Measurements from ENCODE around the gene TOX4. TPM values are rescaled to one million over a fixed set of nuclear protein-coding genes. Genes with fewer than 3 reads are reported as not detected.
A peak's percentile ranks its signal among the peaks of the same experiment; 100 is the strongest.

The TOX4 gene
- total and polyA plus RNA-seq, 4 donors: 16.4 to 82.9 (median 42.1) TPM

GRCh38 chr14:21524575-21525490, 47.8 kb downstream of the TOX4 start:
- H3K4me3 ChIP-seq: no peak overlapping the region
- H3K4me1 ChIP-seq (ENCODE audit: control insufficient read depth in 5 of 5, insufficient read depth in 5 of 5, low read length in 5 of 5): peaks cover 0 to 12% (median 4%) of the 10 kb centered on the region in 5 donors
- H3K27ac ChIP-seq (ENCODE audit: low read depth in 1 of 2, low read length in 1 of 2): no peak overlapping the region
- DNase-seq (no peak), ATAC-seq (ENCODE audit: insufficient read depth, low FRiP score) (no peak)
- H3K27me3 ChIP-seq (ENCODE audit: control insufficient read depth in 3 of 3, insufficient read depth in 3 of 3, low read length in 2 of 3): peaks cover 0 to 3% (median 2%) of the 10 kb centered on the region in 3 donors
- H3K36me3 ChIP-seq (ENCODE audit: control insufficient read depth in 4 of 4, insufficient read depth in 4 of 4, low read length in 4 of 4): peaks cover 0 to 18% (median 3%) of the 10 kb centered on the region in 4 donors
- 91 to 93% methylated on average over 18 of the region's 18 CpGs for WGBS, 2 donors
- TF ChIP-seq, protein P1, sequence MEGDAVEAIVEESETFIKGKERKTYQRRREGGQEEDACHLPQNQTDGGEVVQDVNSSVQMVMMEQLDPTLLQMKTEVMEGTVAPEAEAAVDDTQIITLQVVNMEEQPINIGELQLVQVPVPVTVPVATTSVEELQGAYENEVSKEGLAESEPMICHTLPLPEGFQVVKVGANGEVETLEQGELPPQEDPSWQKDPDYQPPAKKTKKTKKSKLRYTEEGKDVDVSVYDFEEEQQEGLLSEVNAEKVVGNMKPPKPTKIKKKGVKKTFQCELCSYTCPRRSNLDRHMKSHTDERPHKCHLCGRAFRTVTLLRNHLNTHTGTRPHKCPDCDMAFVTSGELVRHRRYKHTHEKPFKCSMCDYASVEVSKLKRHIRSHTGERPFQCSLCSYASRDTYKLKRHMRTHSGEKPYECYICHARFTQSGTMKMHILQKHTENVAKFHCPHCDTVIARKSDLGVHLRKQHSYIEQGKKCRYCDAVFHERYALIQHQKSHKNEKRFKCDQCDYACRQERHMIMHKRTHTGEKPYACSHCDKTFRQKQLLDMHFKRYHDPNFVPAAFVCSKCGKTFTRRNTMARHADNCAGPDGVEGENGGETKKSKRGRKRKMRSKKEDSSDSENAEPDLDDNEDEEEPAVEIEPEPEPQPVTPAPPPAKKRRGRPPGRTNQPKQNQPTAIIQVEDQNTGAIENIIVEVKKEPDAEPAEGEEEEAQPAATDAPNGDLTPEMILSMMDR (IDR thresholded peaks at IDR 0.05; ENCODE audit: control extremely low read depth, extremely low read depth): no peak
- H3K9ac ChIP-seq (ENCODE audit: insufficient read depth in 1 of 2, low read length in 2 of 2): peak overlapping the region in 1 of 2 donors; percentile 68
- H3K9me3 ChIP-seq (ENCODE audit: control insufficient read depth in 4 of 4, insufficient read depth in 3 of 4, low read length in 3 of 4): no peaks in the 10 kb centered on the region

DNA sequence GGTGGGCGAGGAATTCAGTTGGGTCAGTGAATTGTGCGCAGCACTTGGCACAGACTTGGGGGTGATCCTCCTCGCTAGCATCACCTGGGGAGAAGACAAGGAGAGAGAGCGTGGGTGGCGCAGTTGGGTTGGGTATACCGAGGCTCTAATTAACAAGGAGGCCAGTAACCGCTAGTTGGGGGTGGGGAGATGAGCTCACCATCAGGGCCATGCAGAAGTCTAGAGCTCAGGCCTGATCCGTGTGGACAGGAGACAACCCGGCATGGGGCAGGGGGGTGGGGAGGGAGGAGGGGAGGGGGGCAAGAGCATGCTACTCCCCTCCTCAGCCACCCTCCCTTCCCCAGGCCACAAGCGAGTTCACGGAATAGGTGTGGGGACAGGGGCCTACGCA, 48.6 kb downstream of the TOX4 start:
- peak overlapping the region in 1 of 2 donors; percentile 68 for H3K9ac ChIP-seq (ENCODE audit: insufficient read depth in 1 of 2, low read length in 2 of 2)
- no peak overlapping the region for H3K27ac ChIP-seq (ENCODE audit: low read depth in 1 of 2, low read length in 1 of 2)
- ATAC-seq (ENCODE audit: insufficient read depth, low FRiP score) (no peak), DNase-seq (peak; percentile 44 to 59 (median 51))
- peaks cover 0 to 12% (median 4%) of the 10 kb centered on the region in 5 donors for H3K4me1 ChIP-seq (ENCODE audit: control insufficient read depth in 5 of 5, insufficient read depth in 5 of 5, low read length in 5 of 5)
- H3K9me3 ChIP-seq (ENCODE audit: control insufficient read depth in 4 of 4, insufficient read depth in 3 of 4, low read length in 3 of 4): no peaks in the 10 kb centered on the region
- TF ChIP-seq, protein P1 (IDR thresholded peaks at IDR 0.05; ENCODE audit: control extremely low read depth, extremely low read depth): no peak
- peaks cover 0 to 18% (median 3%) of the 10 kb centered on the region in 4 donors for H3K36me3 ChIP-seq (ENCODE audit: control insufficient read depth in 4 of 4, insufficient read depth in 4 of 4, low read length in 4 of 4)
- H3K4me3 ChIP-seq: peak overlapping the region; percentile 59
- H3K27me3 ChIP-seq (ENCODE audit: control insufficient read depth in 3 of 3, insufficient read depth in 3 of 3, low read length in 2 of 3): peaks cover 0 to 3% (median 2%) of the 10 kb centered on the region in 3 donors
- 56 to 58% methylated on average over 9 to 10 of the region's 12 CpGs for WGBS, 2 donors

- 0 to 1% methylated on average over 39 to 43 of the region's 43 CpGs for WGBS, 2 donors
- peak; percentile 93 to 95 (median 93) for DNase-seq
- peak; percentile 85 for ATAC-seq (ENCODE audit: insufficient read depth, low FRiP score)
- peaks cover 0 to 18% (median 3%) of the 10 kb centered on the region in 4 donors for H3K36me3 ChIP-seq (ENCODE audit: control insufficient read depth in 4 of 4, insufficient read depth in 4 of 4, low read length in 4 of 4)
- TF ChIP-seq, protein P1 (IDR thresholded peaks at IDR 0.05; ENCODE audit: control extremely low read depth, extremely low read depth): no peak
- peaks cover 0 to 12% (median 4%) of the 10 kb centered on the region in 5 donors for H3K4me1 ChIP-seq (ENCODE audit: control insufficient read depth in 5 of 5, insufficient read depth in 5 of 5, low read length in 5 of 5)
- peak within 1 kb of the TSS in 1 of 2 donors; percentile 68 for H3K9ac ChIP-seq (ENCODE audit: insufficient read depth in 1 of 2, low read length in 2 of 2)
- peak within 1 kb of the TSS; percentile 59 for H3K4me3 ChIP-seq
- peak within 1 kb of the TSS in 1 of 2 donors; percentile 11 for H3K27ac ChIP-seq (ENCODE audit: low read depth in 1 of 2, low read length in 1 of 2)
- peaks cover 0 to 3% (median 2%) of the 10 kb centered on the region in 3 donors for H3K27me3 ChIP-seq (ENCODE audit: control insufficient read depth in 3 of 3, insufficient read depth in 3 of 3, low read length in 2 of 3)
- no peaks in the 10 kb centered on the region for H3K9me3 ChIP-seq (ENCODE audit: control insufficient read depth in 4 of 4, insufficient read depth in 3 of 4, low read length in 3 of 4)
Measured at GRCh38 chr14:21525962-21526671, 49.1 kb downstream of the TOX4 start, which contains the start of gene SALL2. Gene SALL2, minus strand, starts transcription at chr14:21526346. Its CDS starts 219 bp downstream, at chr14:21526127.
